ENCODE results near the gene PPP1R9B. TPM values are rescaled to one million over a fixed set of nuclear protein-coding genes. Genes with fewer than 3 reads are reported as not detected.

The PPP1R9B gene
- total RNA-seq, 2 experiments from 2014 or later: 61.1 to 64.0 TPM

- H3K9me3 Mint-ChIP-seq (ENCODE audit: low read depth): no peaks in the 10 kb centered on the region
- intact Hi-C loops (cut with DNase I, micrococcal nuclease): loop anchor here in 1 of 2 experiments (10.0 kb wide), 1 partner anchor 203 kb away; no protein-coding TSS in a partner anchor
- no peaks in the 10 kb centered on the region for H3K27me3 Mint-ChIP-seq
- POLR2A ChIA-PET: no interaction called here
- peaks cover 19% of the 10 kb centered on the region for H3K4me1 Mint-ChIP-seq
- no peak for ATAC-seq
- CTCF ChIA-PET: interaction anchor here (0.6 to 5.7 kb wide), 9 partner anchors 14 to 232 kb away, joined by 3 to 43 read pairs (median 4); no protein-coding TSS in a partner anchor
- H3K36me3 Mint-ChIP-seq (ENCODE audit: low read depth): no peaks in the 10 kb centered on the region
- DNase-seq: no peak
- no peak overlapping the region for H3K4me3 Mint-ChIP-seq
- H3K27ac Mint-ChIP-seq: no peak overlapping the region
Observed at GRCh38 chr17:50091918-50092285, 58.6 kb downstream of the PPP1R9B start.

- Mint-ChIP-seq H3K4me1 (peaks cover 18% of the 10 kb centered on the region), H3K27me3 (no peaks in the 10 kb centered on the region), H3K27ac (no peak overlapping the region), H3K36me3 (ENCODE audit: low read depth) (no peaks in the 10 kb centered on the region), H3K9me3 (ENCODE audit: low read depth) (no peaks in the 10 kb centered on the region), H3K4me3 (no peak overlapping the region)
- CTCF ChIA-PET: interaction anchor here (0.6 to 4.6 kb wide), 9 partner anchors 13 to 232 kb away, joined by 3 to 43 read pairs (median 4); no protein-coding TSS in a partner anchor
- POLR2A ChIA-PET: no interaction called here
- ATAC-seq (no peak), DNase-seq (no peak)
- intact Hi-C loops (cut with DNase I, micrococcal nuclease): loop anchor here in 1 of 2 experiments (10.0 kb wide), 1 partner anchor 204 kb away; no protein-coding TSS in a partner anchor
Observed at GRCh38 chr17:50090971-50091917, 59.2 kb downstream of the PPP1R9B start.

GRCh38 chr17:50090071-50090470, 60.4 kb downstream of the PPP1R9B start:
- Mint-ChIP-seq H3K27ac (no peak overlapping the region), H3K4me3 (no peak overlapping the region), H3K27me3 (no peaks in the 10 kb centered on the region), H3K9me3 (ENCODE audit: low read depth) (no peaks in the 10 kb centered on the region), H3K36me3 (ENCODE audit: low read depth) (no peaks in the 10 kb centered on the region), H3K4me1 (peaks cover 8% of the 10 kb centered on the region)
- DNase-seq: no peak
- POLR2A ChIA-PET: no interaction called here
- intact Hi-C loops (cut with DNase I, micrococcal nuclease): loop anchor here in 1 of 2 experiments (10.0 kb wide), 1 partner anchor 205 kb away; no protein-coding TSS in a partner anchor
- ATAC-seq: no peak
- CTCF ChIA-PET: interaction anchor here (1.3 to 1.4 kb wide), 2 partner anchors 28 to 67 kb away, joined by 3 to 4 read pairs; no protein-coding TSS in a partner anchor

- ATAC-seq (no peak), DNase-seq (no peak)
- CTCF ChIA-PET: interaction anchor here (3.2 kb wide), 1 partner anchor 60 kb away, joined by 97 read pairs; no protein-coding TSS in a partner anchor
Observed at GRCh38 chr17:50088952-50089825, 61.3 kb downstream of the PPP1R9B start.

GRCh38 chr17:50087912-50088405, 62.5 kb downstream of the PPP1R9B start:
- no peaks in the 10 kb centered on the region for H3K4me1 Mint-ChIP-seq

More at GRCh38 chr17:50088952-50089825, 61.3 kb downstream of the PPP1R9B start:
- Mint-ChIP-seq H3K36me3 (ENCODE audit: low read depth) (no peaks in the 10 kb centered on the region), H3K4me3 (no peak overlapping the region), H3K9me3 (ENCODE audit: low read depth) (no peaks in the 10 kb centered on the region), H3K27ac (no peak overlapping the region), H3K27me3 (no peaks in the 10 kb centered on the region), H3K4me1 (no peaks in the 10 kb centered on the region)
- intact Hi-C loops (cut with DNase I, micrococcal nuclease): loop anchor here in 1 of 2 experiments (5.0 kb wide), 1 partner anchor 137 kb away; no protein-coding TSS in a partner anchor
- POLR2A ChIA-PET: no interaction called here

GRCh38 chr17:50087246-50087911, 63.1 kb downstream of the PPP1R9B start:
- POLR2A ChIA-PET: interaction anchor here (0.6 kb wide), 1 partner anchor 230 kb away, joined by 4 read pairs; no protein-coding TSS in a partner anchor

More at GRCh38 chr17:50087912-50088405, 62.5 kb downstream of the PPP1R9B start:
- CTCF ChIA-PET: interaction anchor here (0.6 to 3.2 kb wide), 32 partner anchors 8 to 278 kb away, joined by 3 to 97 read pairs (median 4); partner anchors contain the start of genes DLX3 and ITGA3
- Mint-ChIP-seq H3K4me3 (no peak overlapping the region), H3K27me3 (no peaks in the 10 kb centered on the region), H3K9me3 (ENCODE audit: low read depth) (no peaks in the 10 kb centered on the region), H3K36me3 (ENCODE audit: low read depth) (no peaks in the 10 kb centered on the region), H3K27ac (no peak overlapping the region)
- POLR2A ChIA-PET: no interaction called here
- DNase-seq: no peak
- ATAC-seq: no peak
- intact Hi-C loops (cut with DNase I, micrococcal nuclease): loop anchor here (1.0 to 5.0 kb wide), 4 partner anchors 61 to 227 kb away; no protein-coding TSS in a partner anchor

More at GRCh38 chr17:50087246-50087911, 63.1 kb downstream of the PPP1R9B start:
- H3K27me3 Mint-ChIP-seq: no peaks in the 10 kb centered on the region
- H3K27ac Mint-ChIP-seq: no peak overlapping the region
- H3K4me1 Mint-ChIP-seq: no peaks in the 10 kb centered on the region
- DNase-seq (peak; percentile 87), ATAC-seq (peak; percentile 88)
- H3K9me3 Mint-ChIP-seq (ENCODE audit: low read depth): no peaks in the 10 kb centered on the region
- intact Hi-C loops (cut with DNase I, micrococcal nuclease): loop anchor here (1.0 to 5.0 kb wide), 4 partner anchors 60 to 226 kb away; no protein-coding TSS in a partner anchor
- no peak overlapping the region for H3K4me3 Mint-ChIP-seq
- H3K36me3 Mint-ChIP-seq (ENCODE audit: low read depth): no peaks in the 10 kb centered on the region
- CTCF ChIA-PET: interaction anchor here (0.5 to 3.2 kb wide), 40 partner anchors 9 to 745 kb away, joined by 3 to 97 read pairs (median 4); partner anchors contain the start of genes DLX3 and ITGA3

Other genes with a start within 250 kb of the PPP1R9B start
- under 1 TPM; 0.85 to 0.86 TPM for gene DLX4, start 181.5 kb downstream of the PPP1R9B start, total RNA-seq
- under 1 TPM in 1 of 2 experiments, not detected in 1; 0.09 TPM for gene DLX3, start 155.5 kb downstream of the PPP1R9B start, total RNA-seq
- gene ITGA3, start 94.6 kb downstream of the PPP1R9B start, total RNA-seq: 1 to 10 TPM; 6.8 to 7.8 TPM
- gene PDK2, start 55.3 kb downstream of the PPP1R9B start, total RNA-seq: 10 to 100 TPM in 1 of 2 experiments, 1 to 10 TPM in 1; 9.8 to 16.2 TPM
- 1 to 10 TPM in 1 of 2 experiments, under 1 TPM in 1; 0.77 to 1.1 TPM for gene SAMD14, start 20.5 kb downstream of the PPP1R9B start, total RNA-seq
- under 1 TPM in 1 of 2 experiments, not detected in 1; 0.26 TPM for gene SGCA, start 15.3 kb upstream of the PPP1R9B start, total RNA-seq
- under 1 TPM; 0.55 to 0.70 TPM for gene COL1A1, start 51.0 kb upstream of the PPP1R9B start, total RNA-seq
- gene TMEM92, start 123.8 kb upstream of the PPP1R9B start, total RNA-seq: under 1 TPM; 0.23 TPM
- 10 to 100 TPM; 29.8 to 30.4 TPM for gene XYLT2, start 195.4 kb upstream of the PPP1R9B start, total RNA-seq
- gene MRPL27, start 222.5 kb upstream of the PPP1R9B start, total RNA-seq: 10 to 100 TPM; 40.1 to 56.2 TPM
- gene EME1, start 222.6 kb upstream of the PPP1R9B start, total RNA-seq: 10 to 100 TPM; 38.3 to 40.8 TPM
- 10 to 100 TPM; 74.4 to 82.7 TPM for gene LRRC59, start 246.8 kb upstream of the PPP1R9B start, total RNA-seq

Measured in activated CD4-positive, alpha-beta T cell treated with anti-CD3 and anti-CD28 coated beads for 36 hours (primary cell).